Trophoblast cell (in vitro differentiated cells and primary cell): Measurements from ENCODE around the gene PARVA.
A peak's percentile ranks its signal among the peaks of the same experiment; 100 is the strongest.

ENCODE experiments used
- DNase-seq, 2 donors: peaks; one replicate each; pipeline ENCODE4 v3.0.0-alpha.2; 2016
- H2AFZ ChIP-seq: 2 replicates; pipeline ENCODE4 v1.6.1; 2013; ENCODE audit warnings: low read length, moderate library complexity, mild to moderate bottlenecking; ENCODE audit not compliant: insufficient read depth, poor library complexity
- H2AK5ac ChIP-seq: 2 replicates; pipeline ENCODE4 v1.6.1; 2013; ENCODE audit warnings: mild to moderate bottlenecking, low read length
- H2BK120ac ChIP-seq: 2 replicates; pipeline ENCODE4 v1.6.1; 2013; ENCODE audit warnings: low read length, mild to moderate bottlenecking, moderate library complexity; ENCODE audit not compliant: insufficient read depth, poor library complexity
- H2BK12ac ChIP-seq: 2 replicates; pipeline ENCODE4 v1.6.1; 2013; ENCODE audit warnings: mild to moderate bottlenecking, low read length, moderate library complexity
- H2BK5ac ChIP-seq: 2 replicates; pipeline ENCODE4 v1.6.1; 2013; ENCODE audit warnings: low read length, low read depth, moderate library complexity, mild to moderate bottlenecking; ENCODE audit not compliant: poor library complexity
- H3K14ac ChIP-seq: 2 replicates; pipeline ENCODE4 v1.6.1; 2013; ENCODE audit warnings: mild to moderate bottlenecking, low read length
- H3K18ac ChIP-seq: 2 replicates; pipeline ENCODE4 v1.6.1; 2013; ENCODE audit warnings: mild to moderate bottlenecking, low read length
- H3K23ac ChIP-seq: 2 replicates; pipeline ENCODE4 v1.6.1; 2013; ENCODE audit warnings: low read length
- H3K27ac ChIP-seq: 2 replicates; pipeline ENCODE4 v1.5.1; 2013; ENCODE audit warnings: low read depth, mild to moderate bottlenecking, inconsistent platforms, low read length, moderate library complexity
- H3K27me3 ChIP-seq: 2 replicates; pipeline ENCODE4 v1.6.1; 2013; ENCODE audit warnings: inconsistent platforms, mild to moderate bottlenecking, low read length, moderate library complexity; ENCODE audit not compliant: insufficient read depth
- H3K36me3 ChIP-seq, 2 experiments: 1 replicate in 1 of 2; 2 replicates in 1 of 2; pipeline ENCODE4 v1.6.1; 2013; ENCODE audit warnings: low read length in 2 of 2, mild to moderate bottlenecking in 2 of 2, moderate library complexity in 1 of 2; ENCODE audit not compliant: insufficient read depth in 2 of 2, control insufficient read depth in 1 of 2
- H3K4ac ChIP-seq: 2 replicates; pipeline ENCODE4 v1.6.1; 2013; ENCODE audit warnings: low read depth, mild to moderate bottlenecking, low read length, moderate library complexity
- H3K4me1 ChIP-seq, 2 experiments: 1 replicate in 1 of 2; 2 replicates in 1 of 2; pipeline ENCODE4 v1.6.1; 2013; ENCODE audit warnings: low read length in 2 of 2, mild to moderate bottlenecking in 2 of 2, moderate library complexity in 1 of 2; ENCODE audit not compliant: insufficient read depth in 2 of 2, control insufficient read depth in 1 of 2
- H3K4me2 ChIP-seq: 2 replicates; pipeline ENCODE4 v1.6.1; 2013; ENCODE audit warnings: inconsistent platforms, mild to moderate bottlenecking, low read length, moderate library complexity
- H3K4me3 ChIP-seq: 2 replicates; pipeline ENCODE4 v1.5.1; 2013; ENCODE audit warnings: mild to moderate bottlenecking, low read depth, low read length, inconsistent platforms
- H3K79me1 ChIP-seq: one replicate; pipeline ENCODE4 v1.6.1; 2013; ENCODE audit warnings: low read length
- H3K79me2 ChIP-seq: 2 replicates; pipeline ENCODE4 v1.6.1; 2013; ENCODE audit warnings: low read length, mild to moderate bottlenecking; ENCODE audit not compliant: control insufficient read depth, insufficient read depth, poor library complexity
- H3K9ac ChIP-seq: 2 replicates; pipeline ENCODE4 v1.6.1; 2013; ENCODE audit warnings: mild to moderate bottlenecking, low read length
- H3K9me3 ChIP-seq: 2 replicates; pipeline ENCODE4 v1.6.1; 2013; ENCODE audit warnings: low read depth, mild to moderate bottlenecking, control low read depth, inconsistent platforms, low read length; ENCODE audit not compliant: insufficient read depth
- H4K12ac ChIP-seq: 2 replicates; pipeline ENCODE4 v1.6.1; 2013; ENCODE audit warnings: low read depth, mild to moderate bottlenecking, low read length, moderate library complexity
- H4K8ac ChIP-seq: 2 replicates; pipeline ENCODE4 v1.6.1; 2013; ENCODE audit warnings: low read depth, mild to moderate bottlenecking, low read length, moderate library complexity
- H4K91ac ChIP-seq: one replicate; pipeline ENCODE4 v1.6.1; 2013; ENCODE audit warnings: low read depth, mild to moderate bottlenecking, low read length, moderate library complexity
- WGBS: extraction: QIAGEN DNeasy Blood & Tissue Kit; methylation state at CpG from one replicate; pipeline ENCODE4 v1.1.7; 2013; ENCODE audit warnings: missing lambda C conversion rate; ENCODE audit not compliant: insufficient read length, insufficient coverage; ENCODE audit errors: extremely low coverage; 5-methylcytosine and 5-hydroxymethylcytosine counted together

PARVA gene

DNA sequence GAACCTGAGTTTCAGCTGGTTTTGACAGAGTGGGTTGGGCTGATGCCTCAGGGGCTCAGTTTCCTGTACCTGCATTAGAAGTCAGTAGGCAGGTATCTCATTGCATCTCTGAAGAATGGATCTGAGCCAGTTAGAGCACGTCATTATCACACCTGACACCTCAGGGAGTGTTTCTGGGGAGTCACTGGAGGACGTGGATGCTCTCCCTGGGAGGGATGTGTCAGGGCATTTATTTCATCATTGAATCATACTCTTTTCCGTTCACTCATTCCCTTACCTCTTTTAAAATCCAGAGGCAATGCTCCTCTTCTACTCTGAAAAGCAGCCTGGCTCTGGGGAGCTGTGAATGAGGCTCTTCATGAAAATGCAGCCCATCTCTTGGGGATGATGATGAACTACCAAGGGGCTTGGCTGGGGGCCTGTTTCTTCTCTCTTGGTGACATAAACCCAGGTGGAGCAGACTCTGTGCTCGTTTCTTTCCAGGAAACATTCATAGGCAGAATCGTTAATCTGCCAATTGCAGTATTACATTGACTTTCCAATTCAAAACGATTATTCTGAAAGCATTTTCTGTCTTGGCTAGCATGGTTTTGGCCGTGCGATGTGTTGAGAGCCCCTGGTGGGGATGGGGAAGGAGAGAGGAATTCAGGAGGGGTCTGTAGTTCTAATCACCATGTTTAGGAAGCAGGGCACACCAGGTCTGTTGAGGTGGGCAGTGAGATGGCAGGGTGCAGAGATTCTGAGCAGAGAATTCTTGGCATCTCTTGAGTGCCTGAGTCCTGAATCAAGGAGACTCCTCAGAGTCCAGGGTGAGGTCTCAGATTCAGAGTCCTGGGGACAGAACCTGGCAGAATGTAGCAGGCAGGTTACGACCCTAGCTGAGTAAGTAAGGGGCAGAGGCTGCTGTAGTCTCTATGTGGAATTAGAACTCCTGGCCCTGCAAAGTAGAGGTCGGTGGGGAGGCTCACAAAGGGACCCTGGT, 12.6 kb downstream of the PARVA start:
- Histone ChIP-seq H3K4me2 (no peak overlapping the region), H2BK5ac (no peak overlapping the region), H3K4me3 (no peak overlapping the region), H3K18ac (no peak overlapping the region), H3K4me1 (peaks cover 8 to 12% of the 10 kb centered on the region in 2 experiments), H3K4ac (peak overlapping the region; percentile 23), H3K14ac (no peak overlapping the region), H2BK12ac (no peak overlapping the region), H3K27ac (no peak overlapping the region), H3K79me1 (no peaks in the 10 kb centered on the region), H3K23ac (no peak overlapping the region), H2AFZ (no peak overlapping the region), H4K91ac (no peak overlapping the region), H4K8ac (no peak overlapping the region), H4K12ac (no peak overlapping the region), H3K9ac (no peak overlapping the region), H2AK5ac (no peak overlapping the region), H3K79me2 (peaks cover 11% of the 10 kb centered on the region), H3K36me3 (no peaks in the 10 kb centered on the region), H2BK120ac (no peak overlapping the region), H3K9me3 (no peaks in the 10 kb centered on the region), H3K27me3 (no peaks in the 10 kb centered on the region)
- no CpG with 5 or more reads among the region's 10 CpGs for WGBS
- peak; percentile 45 to 46 for DNase-seq

- no peak for DNase-seq
- H3K18ac ChIP-seq, result no peak overlapping the region
- peaks cover 11% of the 10 kb centered on the region for H3K79me2 ChIP-seq
- H3K4ac ChIP-seq, result peak overlapping the region; percentile 23
- H2AFZ ChIP-seq, result no peak overlapping the region
- no peak overlapping the region for H2BK12ac ChIP-seq
- H2AK5ac ChIP-seq, result no peak overlapping the region
- no peak overlapping the region for H3K14ac ChIP-seq
- H3K9me3 ChIP-seq, result no peaks in the 10 kb centered on the region
- H3K4me1 ChIP-seq, result peaks cover 8 to 12% of the 10 kb centered on the region in 2 experiments
- H2BK120ac ChIP-seq, result no peak overlapping the region
- no peak overlapping the region for H3K4me2 ChIP-seq
- H3K79me1 ChIP-seq, result no peaks in the 10 kb centered on the region
- no peaks in the 10 kb centered on the region for H3K27me3 ChIP-seq
- no peak overlapping the region for H3K9ac ChIP-seq
- H3K23ac ChIP-seq, result no peak overlapping the region
- H2BK5ac ChIP-seq, result no peak overlapping the region
- H4K8ac ChIP-seq, result no peak overlapping the region
- no peak overlapping the region for H4K12ac ChIP-seq
- no peak overlapping the region for H4K91ac ChIP-seq
- peaks cover 0 to 2% of the 10 kb centered on the region in 2 experiments for H3K36me3 ChIP-seq
- no peak overlapping the region for H3K4me3 ChIP-seq
- H3K27ac ChIP-seq, result no peak overlapping the region
Observed at GRCh38 chr11:12390687-12391110, 13.3 kb downstream of the PARVA start.

- H3K4me2 ChIP-seq, result no peak overlapping the region
- no peaks in the 10 kb centered on the region for H3K27me3 ChIP-seq
- H3K9me3 ChIP-seq, result peaks cover 2% of the 10 kb centered on the region
- H4K8ac ChIP-seq, result no peak overlapping the region
- H3K4ac ChIP-seq, result no peak overlapping the region
- no peak overlapping the region for H4K91ac ChIP-seq
- H2BK12ac ChIP-seq, result no peak overlapping the region
- H4K12ac ChIP-seq, result no peak overlapping the region
- H2BK5ac ChIP-seq, result no peak overlapping the region
- H3K14ac ChIP-seq, result no peak overlapping the region
- H3K79me1 ChIP-seq, result no peaks in the 10 kb centered on the region
- H3K36me3 ChIP-seq, result peaks cover 0 to 2% of the 10 kb centered on the region in 2 experiments
- H3K79me2 ChIP-seq, result peaks cover 11% of the 10 kb centered on the region
- no peak overlapping the region for H3K23ac ChIP-seq
- no peak overlapping the region for H2BK120ac ChIP-seq
- H2AK5ac ChIP-seq, result no peak overlapping the region
- H3K4me1 ChIP-seq, result peaks cover 8 to 12% of the 10 kb centered on the region in 2 experiments
- no peak overlapping the region for H2AFZ ChIP-seq
- H3K27ac ChIP-seq, result no peak overlapping the region
- no peak overlapping the region for H3K4me3 ChIP-seq
- H3K9ac ChIP-seq, result no peak overlapping the region
- WGBS, result no CpG with 5 or more reads among the region's 1 CpG
- no peak for DNase-seq
- no peak overlapping the region for H3K18ac ChIP-seq
Observed at GRCh38 chr11:12392672-12393071, 15.3 kb downstream of the PARVA start.

- Histone ChIP-seq H2AK5ac (no peak overlapping the region), H3K79me1 (no peaks in the 10 kb centered on the region), H2BK120ac (no peak overlapping the region), H3K4me3 (no peak overlapping the region), H3K4ac (peak overlapping the region; percentile 38), H4K12ac (no peak overlapping the region), H2BK12ac (no peak overlapping the region), H2AFZ (no peak overlapping the region), H3K4me1 (peaks cover 8 to 19% of the 10 kb centered on the region in 2 experiments), H3K4me2 (no peak overlapping the region), H4K8ac (no peak overlapping the region), H3K23ac (no peak overlapping the region), H3K9me3 (peaks cover 2% of the 10 kb centered on the region), H3K79me2 (peaks cover 9% of the 10 kb centered on the region), H3K9ac (no peak overlapping the region), H3K27me3 (no peaks in the 10 kb centered on the region), H4K91ac (no peak overlapping the region), H3K18ac (peak overlapping the region; percentile 16), H3K36me3 (peaks cover 0 to 2% of the 10 kb centered on the region in 2 experiments), H2BK5ac (no peak overlapping the region), H3K14ac (no peak overlapping the region), H3K27ac (no peak overlapping the region)
- DNase-seq, result peak; percentile 13 to 46
- WGBS, result no CpG with 5 or more reads among the region's 1 CpG
Observed at GRCh38 chr11:12393691-12394090, 16.3 kb downstream of the PARVA start.
